K562 (cell line): ENCODE data around the gene IGFL1. TPM values are rescaled to one million over a fixed set of nuclear protein-coding genes. Genes with fewer than 3 reads are reported as not detected.

Experiments
- BHLHE40 ChIP-seq: IDR thresholded peaks from 2 replicates; pipeline ENCODE4 v1.6.1; 2011; ENCODE audit warnings: low read length, improper control_type of control experiment
- CHD4 ChIP-seq: fragments of 200-600 bp; sonication (generic); IDR thresholded peaks from 3 replicates; pipeline ENCODE4 v1.6.1; 2012; ENCODE audit warnings: low read depth, mild to moderate bottlenecking, mixed read lengths, low read length, inconsistent platforms; ENCODE audit not compliant: insufficient read depth, insufficient replicate concordance, poor library complexity, severe bottlenecking
- DLX4 ChIP-seq: fragments of 250-450 bp; sonication (Bioruptor Pico); IDR thresholded peaks from 2 replicates; pipeline ENCODE4 v1.6.1; 2021; ENCODE audit warnings: mild to moderate bottlenecking
- FOXP1 ChIP-seq: sonication (generic); formaldehyde crosslinking; IDR thresholded peaks from 2 replicates; pipeline ENCODE4 v1.8.0; 2022; ENCODE audit warnings: mild to moderate bottlenecking, missing genetic modification reagents
- MCM7 ChIP-seq, 2 experiments: fragments of 450-650 bp; IDR thresholded peaks; 2 replicates each; pipeline ENCODE4 v1.6.1; 2016 to 2018
- NCOA6 ChIP-seq: fragments of 450-650 bp; IDR thresholded peaks from 2 replicates; pipeline ENCODE4 v1.6.1; 2017; ENCODE audit warnings: mild to moderate bottlenecking
- NCOR1 ChIP-seq: fragments of 450-650 bp; IDR thresholded peaks from 2 replicates; pipeline ENCODE4 v1.6.1; 2016; ENCODE audit warnings: mild to moderate bottlenecking, moderate library complexity
- NR4A1 ChIP-seq, 2 experiments: fragments of 250-450 bp in 1 of 2; fragments of 450-650 bp in 1 of 2; sonication (Bioruptor Pico) in 1 of 2; IDR thresholded peaks; 2 replicates each; pipeline versions ENCODE4 v1.4.0 to v1.6.1; 2016 to 2020; ENCODE audit warnings: mild to moderate bottlenecking in 2 of 2, missing compliant biosample characterization in 1 of 2, missing genetic modification characterization in 1 of 2, moderate library complexity in 1 of 2
- PRDM10 ChIP-seq: fragments of 450-650 bp; IDR thresholded peaks from 2 replicates; pipeline ENCODE4 v1.6.1; 2018; ENCODE audit not compliant: partially characterized antibody
- PTRF ChIP-seq: fragments of 450-650 bp; IDR thresholded peaks from 2 replicates; pipeline ENCODE4 v1.6.1; 2016; ENCODE audit warnings: mild to moderate bottlenecking, missing genetic modification characterization, missing compliant biosample characterization
- RBM14 ChIP-seq: fragments of 200-400 bp; formaldehyde crosslinking; IDR thresholded peaks from 2 replicates; pipeline ENCODE4 v1.6.1; 2018; ENCODE audit warnings: low read depth, mild to moderate bottlenecking, low read length, moderate library complexity, borderline replicate concordance; ENCODE audit not compliant: insufficient read depth
- TBL1XR1 ChIP-seq, 2 experiments: IDR thresholded peaks; 2 replicates each; pipeline ENCODE4 v1.6.1; 2012; ENCODE audit warnings: improper control_type of control experiment in 2 of 2, low read length in 2 of 2, mild to moderate bottlenecking in 1 of 2
- TCF7L2 ChIP-seq: fragments of 150-350 bp; IDR thresholded peaks from 2 replicates; pipeline ENCODE4 v1.6.1; 2016; ENCODE audit warnings: low read depth, mild to moderate bottlenecking, low read length, moderate library complexity
- ZBTB9 ChIP-seq: fragments of 450-650 bp; formaldehyde crosslinking; IDR thresholded peaks from 2 replicates; pipeline ENCODE4 v1.4.0; 2020; ENCODE audit warnings: mild to moderate bottlenecking, moderate library complexity
- ZC3H11A ChIP-seq: IDR thresholded peaks from 2 replicates; pipeline ENCODE4 v1.6.1; 2012; ENCODE audit warnings: low read depth, low read length, improper control_type of control experiment
- ZNF518B ChIP-seq: fragments of 250-450 bp; sonication (Bioruptor Pico); IDR thresholded peaks from 2 replicates; pipeline ENCODE4 v1.5.0; 2021; ENCODE audit warnings: mild to moderate bottlenecking, moderate library complexity
- ZNF696 ChIP-seq: fragments of 250-450 bp; sonication (Bioruptor Pico); conservative IDR thresholded peaks from 2 replicates; pipeline ENCODE4 v1.4.0; 2020; ENCODE audit warnings: mild to moderate bottlenecking, moderate library complexity
- ZNF780A ChIP-seq: fragments of 250-450 bp; sonication (Bioruptor Pico); IDR thresholded peaks from 2 replicates; pipeline ENCODE4 v1.5.0; 2021; ENCODE audit warnings: mild to moderate bottlenecking
- polyA plus RNA-seq, 8 experiments: library from polyadenylated mRNA; depleted of rRNA in 4 of 8; stranded (reverse) in 5 of 8; unstranded in 3 of 8; fragments of >200 nt; fragmentation: Nextera tagmentation in 2 of 8; fragmentation: Illumina TruSeq in 1 of 8; extraction: Ambion mirVana in 2 of 8; extraction: Trizol in 1 of 8; gene quantifications; 2 replicates each; pipeline versions ENCODE4 v1.2.1 to v1.2.3, GENCODE V29; 2011 to 2014; ENCODE audit warnings: inconsistent platforms in 1 of 8, missing spikeins in 1 of 8
- total RNA-seq, 7 experiments: library from RNA; depleted of rRNA in 6 of 7; stranded (reverse); fragments of >200 nt in 6 of 7; fragmentation: Illumina TruSeq in 2 of 7; extraction: Trizol in 2 of 7; gene quantifications; 2 replicates each; pipeline versions ENCODE4 v1.2.1 to v1.2.3, GENCODE V29; 2011 to 2021; ENCODE audit warnings: low replicate concordance in 1 of 7
- TF ChIP-seq, protein P1 (sequence below): fragments of 450-650 bp; conservative IDR thresholded peaks from 2 replicates; pipeline ENCODE4 v1.6.1; 2016; ENCODE audit warnings: missing genetic modification characterization, low read depth, mild to moderate bottlenecking, missing compliant biosample characterization, moderate library complexity

IGFL1 gene
- total and polyA plus RNA-seq, 9 of the 15 experiments (the other 6 are each of a cell fraction or from before 2014, with no cell fraction given) = not detected

GRCh38 chr19:46195104-46195503 lies 34.4 kb upstream of the IGFL1 start (continued):
- TF ChIP-seq ZBTB9 (CRISPR knock-in tag) (peak; percentile 42; the same call in 1 of the 2 replicates), DLX4 (CRISPR knock-in tag) (no peak), RBM14 (no peak), ZNF696 (CRISPR knock-in tag) (0 out of 2 replicates have a peak, but pooled peaks have one; percentile 80), NCOA6 (no peak), NCOR1 (no peak), FOXP1 (CRISPR knock-in tag) (no peak), NR4A1 (CRISPR knock-in tag; IDR thresholded peaks at IDR 0.05) (no peak), NR4A1 (tag; IDR thresholded peaks at IDR 0.05) (no peak), ZNF780A (CRISPR knock-in tag) (peak; percentile 78), MCM7 (IDR thresholded peaks at IDR 0.05) (no peak), TBL1XR1 (IDR thresholded peaks at IDR 0.05; ENCODE audit: low read length in 2 of 2) (no peak), ZC3H11A (no peak), TCF7L2 (no peak), PTRF (tag) (no peak), BHLHE40 (no peak), PRDM10 (no peak), ZNF518B (no peak), CHD4 (no peak)
- TF ChIP-seq, protein P1, sequence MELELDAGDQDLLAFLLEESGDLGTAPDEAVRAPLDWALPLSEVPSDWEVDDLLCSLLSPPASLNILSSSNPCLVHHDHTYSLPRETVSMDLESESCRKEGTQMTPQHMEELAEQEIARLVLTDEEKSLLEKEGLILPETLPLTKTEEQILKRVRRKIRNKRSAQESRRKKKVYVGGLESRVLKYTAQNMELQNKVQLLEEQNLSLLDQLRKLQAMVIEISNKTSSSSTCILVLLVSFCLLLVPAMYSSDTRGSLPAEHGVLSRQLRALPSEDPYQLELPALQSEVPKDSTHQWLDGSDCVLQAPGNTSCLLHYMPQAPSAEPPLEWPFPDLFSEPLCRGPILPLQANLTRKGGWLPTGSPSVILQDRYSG (tag) = no peak
- TF ChIP-seq, all 486 proteins: peak for 30
